Measurements from ENCODE around the gene JDP2.

DNA sequence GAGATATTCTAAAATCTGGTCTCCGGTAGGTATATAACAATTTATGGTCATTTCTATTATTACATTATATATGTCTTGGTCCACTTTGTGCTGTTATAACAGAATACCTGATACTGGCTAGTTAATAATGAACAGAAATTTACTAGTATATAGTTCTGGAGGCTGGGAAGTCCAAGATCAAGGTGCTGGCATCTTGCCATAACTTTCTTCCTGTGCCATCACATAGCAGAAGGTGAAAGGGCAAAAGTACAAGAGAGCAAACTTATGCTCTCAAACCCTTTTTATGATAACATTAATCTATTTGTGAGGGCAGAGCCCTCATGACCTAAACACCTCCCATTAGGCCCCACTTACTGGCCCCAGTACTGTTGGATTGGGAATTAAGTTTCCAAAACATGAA is 76.6 kb downstream of the JDP2 start:
- TF ChIP-seq, protein P1, sequence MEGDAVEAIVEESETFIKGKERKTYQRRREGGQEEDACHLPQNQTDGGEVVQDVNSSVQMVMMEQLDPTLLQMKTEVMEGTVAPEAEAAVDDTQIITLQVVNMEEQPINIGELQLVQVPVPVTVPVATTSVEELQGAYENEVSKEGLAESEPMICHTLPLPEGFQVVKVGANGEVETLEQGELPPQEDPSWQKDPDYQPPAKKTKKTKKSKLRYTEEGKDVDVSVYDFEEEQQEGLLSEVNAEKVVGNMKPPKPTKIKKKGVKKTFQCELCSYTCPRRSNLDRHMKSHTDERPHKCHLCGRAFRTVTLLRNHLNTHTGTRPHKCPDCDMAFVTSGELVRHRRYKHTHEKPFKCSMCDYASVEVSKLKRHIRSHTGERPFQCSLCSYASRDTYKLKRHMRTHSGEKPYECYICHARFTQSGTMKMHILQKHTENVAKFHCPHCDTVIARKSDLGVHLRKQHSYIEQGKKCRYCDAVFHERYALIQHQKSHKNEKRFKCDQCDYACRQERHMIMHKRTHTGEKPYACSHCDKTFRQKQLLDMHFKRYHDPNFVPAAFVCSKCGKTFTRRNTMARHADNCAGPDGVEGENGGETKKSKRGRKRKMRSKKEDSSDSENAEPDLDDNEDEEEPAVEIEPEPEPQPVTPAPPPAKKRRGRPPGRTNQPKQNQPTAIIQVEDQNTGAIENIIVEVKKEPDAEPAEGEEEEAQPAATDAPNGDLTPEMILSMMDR (IDR thresholded peaks at IDR 0.05), result no peak
- TF ChIP-seq POLR2A (IDR thresholded peaks at IDR 0.05), result no peak
